VCaP (cell line): ENCODE measurements around the gene WDR18.

Experiments used
- H3K27ac ChIP-seq: fragments of 450-650 bp; 2 replicates; pipeline ENCODE4 v1.5.1; 2017
- TF ChIP-seq, protein P1 (sequence below): fragments of 450-650 bp; conservative IDR thresholded peaks from 2 replicates; pipeline ENCODE4 v1.5.1; 2017; ENCODE audit warnings: mild to moderate bottlenecking, moderate library complexity

The WDR18 gene

DNA sequence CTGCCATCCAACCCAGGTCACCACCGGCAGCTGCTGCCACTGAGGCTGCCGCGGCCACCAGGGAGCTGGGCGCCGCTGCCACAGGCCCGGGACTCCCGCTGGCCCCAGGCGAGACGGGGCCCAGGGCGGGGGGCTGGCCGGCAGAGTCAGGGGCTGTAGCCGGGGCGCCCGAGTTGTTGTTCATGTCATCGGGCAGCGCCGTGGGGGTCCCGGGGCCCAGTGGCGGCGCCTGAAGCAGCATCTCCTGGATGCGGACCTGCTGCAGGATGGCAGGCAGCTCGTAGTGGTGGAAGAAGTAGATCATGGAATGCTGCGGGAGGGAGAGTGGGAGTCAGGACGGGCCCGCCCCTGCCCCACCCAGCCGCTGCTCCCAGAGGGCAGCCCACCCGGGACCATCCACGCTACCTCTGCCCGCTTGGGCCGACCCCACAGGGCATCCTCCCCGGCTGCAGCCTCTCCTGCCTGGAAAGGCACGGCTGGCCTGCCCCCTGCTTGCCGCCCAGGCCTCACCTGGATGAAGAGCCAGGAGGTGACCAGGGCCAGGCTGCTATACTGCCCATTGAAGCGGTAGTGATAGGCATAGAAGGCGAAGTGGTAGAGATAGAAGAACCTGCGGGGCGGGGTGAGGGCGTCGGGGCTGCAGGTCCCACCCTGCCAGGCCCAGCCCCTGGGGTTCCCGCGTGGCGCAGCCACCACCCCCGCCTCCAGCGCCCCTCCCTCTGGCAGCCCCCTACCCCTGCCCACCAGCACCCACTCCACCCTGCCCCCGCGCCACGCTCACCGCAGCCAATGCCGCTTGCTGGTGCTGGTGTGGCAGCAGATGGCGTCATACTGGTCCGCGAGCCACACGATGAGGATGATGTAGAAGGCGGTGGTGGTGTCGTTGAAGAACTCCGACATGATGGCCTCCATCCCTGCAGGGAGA, 26.7 kb downstream of the WDR18 start:
- TF ChIP-seq, protein P1, sequence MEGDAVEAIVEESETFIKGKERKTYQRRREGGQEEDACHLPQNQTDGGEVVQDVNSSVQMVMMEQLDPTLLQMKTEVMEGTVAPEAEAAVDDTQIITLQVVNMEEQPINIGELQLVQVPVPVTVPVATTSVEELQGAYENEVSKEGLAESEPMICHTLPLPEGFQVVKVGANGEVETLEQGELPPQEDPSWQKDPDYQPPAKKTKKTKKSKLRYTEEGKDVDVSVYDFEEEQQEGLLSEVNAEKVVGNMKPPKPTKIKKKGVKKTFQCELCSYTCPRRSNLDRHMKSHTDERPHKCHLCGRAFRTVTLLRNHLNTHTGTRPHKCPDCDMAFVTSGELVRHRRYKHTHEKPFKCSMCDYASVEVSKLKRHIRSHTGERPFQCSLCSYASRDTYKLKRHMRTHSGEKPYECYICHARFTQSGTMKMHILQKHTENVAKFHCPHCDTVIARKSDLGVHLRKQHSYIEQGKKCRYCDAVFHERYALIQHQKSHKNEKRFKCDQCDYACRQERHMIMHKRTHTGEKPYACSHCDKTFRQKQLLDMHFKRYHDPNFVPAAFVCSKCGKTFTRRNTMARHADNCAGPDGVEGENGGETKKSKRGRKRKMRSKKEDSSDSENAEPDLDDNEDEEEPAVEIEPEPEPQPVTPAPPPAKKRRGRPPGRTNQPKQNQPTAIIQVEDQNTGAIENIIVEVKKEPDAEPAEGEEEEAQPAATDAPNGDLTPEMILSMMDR: no peak
- H3K27ac ChIP-seq: no peak overlapping the region

DNA sequence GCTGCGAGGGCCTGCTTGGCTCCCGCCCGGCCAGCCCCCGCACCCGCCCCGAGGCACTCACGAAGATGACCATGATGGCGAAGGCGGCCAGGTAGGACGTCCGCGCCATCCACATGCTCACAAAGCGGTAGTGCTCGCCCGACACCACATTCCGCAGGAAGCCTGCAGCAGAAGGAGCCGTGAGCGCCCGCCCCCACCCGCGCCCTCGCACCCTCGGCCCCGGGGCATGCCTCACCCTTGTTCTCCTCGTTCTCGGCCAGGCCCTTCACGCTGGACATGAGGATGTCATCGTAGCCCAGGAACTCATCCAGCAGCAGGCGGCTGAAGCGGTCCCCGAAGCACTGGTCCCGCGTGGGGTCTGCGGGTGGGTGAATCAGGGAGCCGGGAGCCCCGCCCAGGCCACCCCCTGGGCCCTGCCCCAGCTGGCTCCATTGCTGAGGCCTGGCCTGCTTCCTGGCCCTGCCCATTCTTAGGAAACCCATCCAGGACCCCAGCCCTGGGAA, 27.7 kb downstream of the WDR18 start:
- H3K27ac ChIP-seq: no peak overlapping the region
- TF ChIP-seq, protein P1: no peak

DNA sequence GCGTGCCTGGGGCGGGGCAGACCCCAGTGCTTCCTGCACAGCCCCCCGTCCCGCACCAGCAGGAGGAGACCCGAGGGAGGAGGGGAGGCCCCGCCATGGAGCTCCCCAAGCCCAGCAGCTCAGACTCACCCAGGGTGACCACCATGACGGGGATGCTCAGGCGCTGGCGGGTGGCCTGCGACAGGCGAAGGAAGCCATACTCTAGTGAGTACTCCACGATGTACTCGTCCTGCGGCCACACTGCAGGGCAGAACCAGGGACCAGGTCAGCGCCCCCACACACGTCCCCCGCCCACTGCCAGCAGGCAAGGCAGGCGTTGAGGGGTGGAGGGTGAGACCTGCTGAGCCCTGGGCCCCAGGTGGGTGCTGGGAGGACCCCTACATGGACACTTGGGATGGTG, 28.2 kb downstream of the WDR18 start:
- TF ChIP-seq, protein P1: no peak
- H3K27ac ChIP-seq: no peak overlapping the region

DNA sequence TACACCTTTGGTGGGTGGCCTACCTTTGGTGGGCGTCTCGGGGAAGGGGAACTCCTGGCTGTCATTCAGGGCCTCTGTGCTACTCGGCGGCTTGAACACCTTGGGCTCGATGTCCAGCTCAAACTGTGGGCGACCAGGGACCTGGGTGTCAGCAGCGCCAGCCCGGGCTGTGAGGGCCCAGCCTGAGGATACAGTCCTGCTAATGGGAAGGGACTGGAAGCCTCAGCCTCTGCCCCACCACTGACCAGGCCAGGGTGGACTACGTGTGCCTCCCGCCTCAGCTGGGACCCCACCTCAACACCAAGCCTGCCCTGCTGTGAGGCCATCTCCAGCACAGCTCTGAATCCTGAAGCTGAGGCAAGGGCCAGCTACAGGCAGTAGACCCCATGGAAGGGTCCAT, 29.1 kb downstream of the WDR18 start:
- no peak overlapping the region for H3K27ac ChIP-seq
- TF ChIP-seq, protein P1: no peak

DNA sequence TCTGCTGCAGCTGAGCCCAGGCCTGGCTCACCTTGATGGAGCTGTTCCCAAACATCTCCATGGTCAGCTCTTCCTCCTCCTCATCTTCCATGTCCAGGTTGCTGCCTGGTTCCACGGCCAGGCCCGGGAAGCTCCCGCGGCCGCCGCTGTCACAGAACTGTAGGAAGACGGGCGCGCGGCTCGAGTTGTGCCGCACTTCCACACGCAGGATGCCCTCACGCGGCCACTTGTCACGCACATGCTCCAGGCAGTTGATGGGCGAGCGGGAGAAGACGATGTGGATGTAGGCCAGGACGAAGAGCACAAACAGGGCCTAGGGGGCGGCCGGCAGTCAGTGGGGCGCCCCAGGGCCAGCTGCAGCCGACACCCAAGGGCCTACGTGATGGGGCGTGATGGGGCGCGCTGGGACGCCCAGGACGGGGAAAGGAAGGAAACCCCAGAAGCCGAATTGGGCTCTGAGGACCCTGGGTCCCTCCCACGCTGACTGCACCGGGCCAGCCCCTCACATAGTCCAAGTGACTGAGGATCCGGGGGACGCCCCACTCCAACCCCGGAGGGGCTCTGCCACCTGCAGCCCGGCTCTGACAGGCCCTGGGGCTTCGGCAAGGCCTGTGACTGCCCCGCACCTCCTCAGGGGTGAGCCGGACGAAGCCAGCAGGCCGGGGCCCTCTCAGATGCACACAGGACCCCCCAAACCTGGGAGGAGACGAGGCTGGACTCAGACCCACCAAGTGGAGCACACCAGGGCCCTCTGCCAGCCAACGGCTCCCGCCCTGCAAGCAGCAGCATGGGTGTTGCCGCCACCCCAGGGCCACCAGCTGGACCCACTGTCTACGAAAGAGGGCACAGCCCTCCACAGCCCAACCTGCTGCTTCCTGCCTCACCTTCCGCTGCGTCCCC, 30.3 kb downstream of the WDR18 start:
- no peak overlapping the region for H3K27ac ChIP-seq
- TF ChIP-seq, protein P1: no peak

DNA sequence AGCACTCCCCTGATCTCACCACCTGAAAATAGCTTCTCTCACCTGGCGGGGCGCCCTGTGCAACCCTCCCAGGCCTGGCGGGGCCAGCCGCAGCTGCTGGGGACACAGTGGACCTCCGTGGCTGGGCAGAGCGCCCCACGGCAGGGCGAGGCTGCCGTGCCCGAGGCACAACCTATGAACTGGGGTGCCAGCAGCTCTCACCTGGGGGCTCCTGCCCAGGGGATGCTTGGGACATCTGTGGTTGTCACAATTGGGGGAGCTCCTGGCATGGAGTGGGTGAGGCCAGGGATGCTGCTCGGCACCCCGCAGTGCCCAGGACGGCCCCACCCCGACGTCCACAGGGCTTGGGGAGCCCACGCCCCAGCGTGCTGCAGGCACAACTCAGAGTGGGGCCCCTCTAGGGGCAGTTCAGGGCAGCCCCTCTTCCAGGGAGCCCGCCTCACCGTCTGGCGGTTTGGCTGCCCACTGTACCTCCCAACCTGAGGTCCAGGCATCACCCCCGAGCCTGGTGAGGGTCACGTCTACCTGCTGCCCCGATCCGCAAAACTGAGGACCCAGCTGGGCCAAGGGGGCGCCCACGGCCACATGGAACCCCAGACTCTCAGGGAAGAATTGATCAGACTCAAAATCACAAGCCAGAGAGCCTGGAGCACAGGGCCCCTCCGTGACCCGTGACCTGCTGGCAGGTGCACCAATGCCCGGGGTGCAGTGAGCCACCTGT, 31.1 kb downstream of the WDR18 start:
- TF ChIP-seq, protein P1: no peak
- H3K27ac ChIP-seq: no peak overlapping the region
